GM12873 (cell line): ENCODE data around the gene VCX2.
"Not testable (repeated sequence)": the region's sequence is repeated elsewhere in the genome, so short reads cannot be mapped to it uniquely, and the experiment has no call there.

Source experiments
- TF ChIP-seq, protein P1 (sequence below): IDR thresholded peaks from 2 replicates; pipeline ENCODE4 v1.5.1; 2012; ENCODE audit warnings: low read depth, mild to moderate bottlenecking, moderate library complexity, low read length, control low read depth; ENCODE audit not compliant: insufficient read depth; ENCODE audit errors: missing control alignments

VCX2 gene

DNA sequence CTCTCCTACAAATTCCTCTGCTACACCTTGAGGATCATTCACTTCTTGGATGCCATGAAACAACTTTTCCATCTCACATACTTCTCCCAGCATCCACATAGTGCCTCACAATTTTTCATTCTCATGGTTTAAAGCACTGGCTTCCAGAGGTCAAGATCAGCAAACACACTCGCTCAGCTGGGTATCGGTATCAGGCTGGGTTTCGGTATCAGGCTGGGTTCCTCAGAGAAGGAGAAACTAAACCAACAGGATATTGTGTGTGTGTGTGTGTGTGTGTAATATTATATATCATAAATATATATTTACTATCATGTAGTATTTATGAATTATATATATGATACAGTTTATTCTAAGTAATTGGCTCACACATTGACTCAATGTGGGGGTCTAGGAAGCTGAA is at the start of gene VCX2:
Gene VCX2 (minus strand): TSS at position 99 of the 400 bp plus-strand sequence. CDS start 624 bp downstream, outside the sequence.
- TF ChIP-seq, protein P1, sequence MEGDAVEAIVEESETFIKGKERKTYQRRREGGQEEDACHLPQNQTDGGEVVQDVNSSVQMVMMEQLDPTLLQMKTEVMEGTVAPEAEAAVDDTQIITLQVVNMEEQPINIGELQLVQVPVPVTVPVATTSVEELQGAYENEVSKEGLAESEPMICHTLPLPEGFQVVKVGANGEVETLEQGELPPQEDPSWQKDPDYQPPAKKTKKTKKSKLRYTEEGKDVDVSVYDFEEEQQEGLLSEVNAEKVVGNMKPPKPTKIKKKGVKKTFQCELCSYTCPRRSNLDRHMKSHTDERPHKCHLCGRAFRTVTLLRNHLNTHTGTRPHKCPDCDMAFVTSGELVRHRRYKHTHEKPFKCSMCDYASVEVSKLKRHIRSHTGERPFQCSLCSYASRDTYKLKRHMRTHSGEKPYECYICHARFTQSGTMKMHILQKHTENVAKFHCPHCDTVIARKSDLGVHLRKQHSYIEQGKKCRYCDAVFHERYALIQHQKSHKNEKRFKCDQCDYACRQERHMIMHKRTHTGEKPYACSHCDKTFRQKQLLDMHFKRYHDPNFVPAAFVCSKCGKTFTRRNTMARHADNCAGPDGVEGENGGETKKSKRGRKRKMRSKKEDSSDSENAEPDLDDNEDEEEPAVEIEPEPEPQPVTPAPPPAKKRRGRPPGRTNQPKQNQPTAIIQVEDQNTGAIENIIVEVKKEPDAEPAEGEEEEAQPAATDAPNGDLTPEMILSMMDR = not testable (repeated sequence)

DNA sequence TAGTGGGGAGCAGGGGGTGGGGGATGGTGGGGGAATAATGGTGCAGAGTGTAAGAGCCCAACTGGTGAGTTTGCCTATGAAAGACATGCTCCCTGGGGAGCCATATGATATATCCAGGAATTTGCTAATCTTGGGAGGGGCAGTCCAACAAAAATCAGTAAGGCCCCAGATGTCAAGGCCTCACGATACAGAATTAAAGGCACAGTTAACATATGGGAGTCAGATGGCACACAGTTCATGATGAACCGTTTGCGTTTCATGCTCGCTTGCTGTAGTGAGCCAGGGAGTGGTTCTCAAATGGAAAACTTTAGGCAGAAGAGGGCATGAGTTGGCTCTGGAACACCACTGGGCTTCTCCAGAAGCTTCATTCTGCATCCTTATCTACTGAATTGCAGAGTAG is 33.9 kb upstream of the VCX2 start:
- TF ChIP-seq, protein P1 = no peak

DNA sequence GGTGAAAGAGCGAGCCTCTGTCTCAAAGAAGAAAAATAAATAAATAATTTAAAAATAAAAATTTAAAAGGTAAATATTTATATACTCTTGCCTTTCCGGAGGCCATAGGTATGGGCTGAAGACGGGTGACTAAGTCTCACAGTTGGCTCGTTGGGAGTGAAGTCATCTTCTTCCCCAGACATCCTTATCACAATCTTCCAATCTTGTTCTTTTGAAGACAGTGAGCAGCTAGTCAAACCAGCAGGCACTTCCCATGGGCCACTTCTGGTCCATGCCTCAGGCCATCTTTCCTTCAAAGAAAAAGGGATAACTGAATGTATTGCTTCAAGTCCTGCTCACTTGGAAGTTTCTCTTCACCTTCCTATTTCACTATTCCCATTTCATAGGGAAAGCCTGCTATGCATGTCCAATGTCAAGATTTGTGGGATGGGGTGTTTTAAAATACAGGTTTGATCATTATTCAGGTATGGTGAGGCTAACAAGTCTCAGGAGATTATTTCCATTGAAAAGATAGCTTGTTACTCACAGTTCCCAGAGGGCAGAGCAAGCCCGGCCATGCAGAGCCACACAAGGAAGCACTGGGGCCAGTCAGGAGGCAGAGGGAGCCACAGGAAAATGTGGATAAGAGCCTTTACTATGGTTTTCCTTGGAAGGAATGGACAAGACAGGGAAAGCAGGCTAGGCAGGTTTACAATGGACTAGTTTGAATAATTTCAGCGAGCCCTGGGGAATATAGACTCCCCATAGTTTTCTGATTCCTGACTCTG is 33.3 kb upstream of the VCX2 start:
- TF ChIP-seq, protein P1 = no peak

DNA sequence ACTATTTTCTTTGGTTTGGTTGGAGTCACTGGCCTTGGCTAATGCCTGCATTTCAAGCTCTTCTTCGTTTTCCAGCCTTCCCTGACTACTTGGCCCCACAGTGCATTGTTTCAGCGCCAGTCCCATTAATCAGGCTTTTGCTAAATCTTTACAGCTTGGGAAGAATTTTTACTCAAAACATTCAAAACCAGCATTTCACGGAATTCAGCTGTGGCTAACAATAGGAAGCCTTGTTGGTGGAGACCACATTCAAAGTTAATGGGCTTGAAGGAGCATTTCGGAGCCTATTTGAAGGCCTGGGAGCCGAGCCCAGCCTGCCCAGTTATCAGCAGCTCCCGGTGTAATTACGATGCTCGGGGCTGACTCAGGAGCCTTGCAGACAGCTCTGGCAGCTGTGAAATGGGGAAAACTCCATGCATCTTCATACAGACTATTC is 30.8 kb upstream of the VCX2 start:
- TF ChIP-seq, protein P1 = no peak

DNA sequence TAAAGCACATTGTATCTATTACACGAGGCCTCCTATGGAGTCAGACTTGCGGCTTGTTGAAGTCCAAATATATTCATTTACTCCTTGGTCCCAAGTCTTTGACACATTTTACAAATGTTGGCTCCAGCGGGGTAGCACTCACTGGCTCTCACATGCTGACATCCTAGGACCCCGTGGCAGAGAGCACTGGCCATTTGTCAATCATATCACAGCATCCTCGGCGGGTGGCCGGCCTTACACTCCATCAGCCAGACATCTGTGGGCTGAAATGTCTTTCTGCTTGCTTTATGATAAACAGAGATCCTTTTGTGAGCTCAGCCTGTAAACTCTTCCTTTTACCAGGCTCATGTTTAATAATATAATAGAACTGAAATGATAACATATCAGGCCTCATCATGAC is 25.7 kb upstream of the VCX2 start:
- TF ChIP-seq, protein P1 = no peak

DNA sequence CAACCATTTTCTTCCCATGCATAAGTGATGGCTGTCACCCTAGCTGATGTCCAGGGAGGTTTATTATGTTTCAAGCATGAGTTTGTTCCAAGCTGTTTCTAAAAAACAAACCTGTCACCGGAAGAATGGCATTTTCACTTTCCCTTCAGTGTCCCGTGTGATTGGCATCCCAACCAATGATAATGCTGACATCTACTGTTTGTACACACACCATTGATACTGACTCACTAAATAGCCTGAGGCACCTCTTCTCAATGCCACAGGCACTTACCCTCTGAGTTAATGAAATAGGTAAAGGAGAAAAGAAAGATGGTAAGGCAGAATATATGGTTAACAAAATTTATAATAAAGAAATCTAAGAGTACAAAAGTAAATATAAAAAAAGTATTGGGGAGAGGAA is 23.1 kb upstream of the VCX2 start:
- TF ChIP-seq, protein P1 = no peak

DNA sequence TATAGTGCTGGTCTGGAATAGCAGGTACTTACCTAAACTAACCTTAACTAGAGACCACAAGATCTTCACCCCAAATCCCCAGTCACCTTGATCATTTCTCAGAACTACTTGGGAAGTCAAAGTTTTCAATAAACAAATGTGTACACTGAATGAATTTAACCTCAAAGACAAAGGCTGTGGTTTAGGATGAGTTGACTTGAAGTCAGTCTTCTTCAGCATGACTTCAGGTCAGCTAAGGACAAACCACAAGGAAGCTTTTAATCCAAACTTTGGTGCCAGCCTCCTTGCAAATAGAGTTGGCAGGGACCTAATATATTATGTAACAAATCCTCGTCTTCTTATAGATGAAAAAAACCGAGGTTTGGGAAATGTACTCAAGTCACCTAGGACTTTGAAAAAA is 21.2 kb upstream of the VCX2 start:
- TF ChIP-seq, protein P1 = no peak
